A549 (cell line): Measurements from ENCODE around the gene APEX1. TPM values are rescaled to one million over a fixed set of nuclear protein-coding genes. Genes with fewer than 3 reads are reported as not detected.

Experiments used
- ATAC-seq, 2 experiments: fragments of 200-7000 bp in 1 of 2; fragments of >200 bp in 1 of 2; cut with Nextera tagmentation in 1 of 2; cut with Tn5 transposase in 1 of 2; 3 replicates each; pipeline versions ENCODE4 v1.8.0 to v1.9.1; 2018 to 2020; ENCODE audit warnings: mild to moderate bottlenecking in 1 of 2, moderate library complexity in 1 of 2
- CTCF ChIA-PET: fragments of 300-600 bp; sonication (Branson Sonifier 250); formaldehyde crosslinking; extraction: SDS; loops from one replicate; lab custom pipeline; 2021; ENCODE audit warnings: antibody characterized with exemption, inconsistent platforms; lab: Yijun Ruan, JAX
- POLR2A ChIA-PET: fragments of 350-600 bp; formaldehyde crosslinking; extraction: SDS; loops from one replicate; lab custom pipeline; 2021; ENCODE audit warnings: antibody characterized with exemption, inconsistent platforms; lab: Yijun Ruan, JAX
- DNase-seq, 2 experiments: peaks; one replicate each; pipeline versions ENCODE4 v3.0.0 to v3.0.0-alpha.2; 2011 to 2016; ENCODE audit warnings: low read depth in 1 of 2, low spot score in 1 of 2
- FAIRE-seq: peaks from 2 replicates; lab custom pipeline; 2011; peaks lifted over from hg19 to GRCh38; lab: Jason Lieb, UNC
- H3K27ac ChIP-seq, 2 experiments: fragments of >200 bp; sonication (Bioruptor Twin); formaldehyde crosslinking; 3 replicates each; pipeline ENCODE4 v1.5.1; 2016 to 2017
- H3K4me1 ChIP-seq: fragments of >200 bp; sonication (Bioruptor Twin); formaldehyde crosslinking; 3 replicates; pipeline ENCODE4 v1.6.1; 2016
- H3K4me2 ChIP-seq: fragments of >200 bp; sonication (Bioruptor Twin); formaldehyde crosslinking; 3 replicates; pipeline ENCODE4 v1.6.1; 2016
- H3K4me3 ChIP-seq: fragments of >200 bp; sonication (Bioruptor Twin); formaldehyde crosslinking; 3 replicates; pipeline ENCODE4 v1.5.1; 2016
- H3K9me3 ChIP-seq: fragments of >200 bp; sonication (Bioruptor Twin); formaldehyde crosslinking; 3 replicates; pipeline ENCODE4 v1.6.1; 2016
- BHLHE40 ChIP-seq: IDR thresholded peaks from 2 replicates; pipeline ENCODE4 v1.6.1; 2012; ENCODE audit warnings: low read depth, low read length, inconsistent platforms
- CEBPB ChIP-seq, 2 experiments: fragments of >200 bp in 1 of 2; sonication (Bioruptor Twin) in 1 of 2; formaldehyde crosslinking in 1 of 2; IDR thresholded peaks; 2 replicates each; pipeline ENCODE4 v1.6.1; 2012 to 2016
- CHD2 ChIP-seq: fragments of 150-350 bp; IDR thresholded peaks from 2 replicates; pipeline ENCODE4 v1.6.1; 2014; ENCODE audit warnings: low read length; ENCODE audit not compliant: partially characterized antibody
- CHD4 ChIP-seq: fragments of 200-600 bp; sonication (generic); IDR thresholded peaks from 2 replicates; pipeline ENCODE4 v1.6.1; 2016; ENCODE audit warnings: antibody characterized with exemption, mild to moderate bottlenecking, borderline replicate concordance
- EHF ChIP-seq: fragments of 250-450 bp; sonication (Bioruptor Pico); IDR thresholded peaks from 2 replicates; pipeline ENCODE4 v1.5.0; 2020; ENCODE audit warnings: mild to moderate bottlenecking
- EHMT2 ChIP-seq: fragments of 200-600 bp; sonication (generic); IDR thresholded peaks from 2 replicates; pipeline ENCODE4 v1.6.1; 2016; ENCODE audit warnings: antibody characterized with exemption, low read depth, mild to moderate bottlenecking, moderate library complexity
- EP300 ChIP-seq, 2 experiments: fragments of >200 bp; sonication (Bioruptor Twin); formaldehyde crosslinking; IDR thresholded peaks; 2 replicates in 1 of 2; 3 replicates in 1 of 2; pipeline ENCODE4 v1.6.1; 2016 to 2017
- ESRRA ChIP-seq: fragments of 150-350 bp; IDR thresholded peaks from 2 replicates; pipeline ENCODE4 v1.6.1; 2014; ENCODE audit warnings: mild to moderate bottlenecking, low read length, borderline replicate concordance
- FOSB ChIP-seq: fragments of 250-450 bp; sonication (Bioruptor Pico); IDR thresholded peaks from 2 replicates; pipeline ENCODE4 v1.5.0; 2020; ENCODE audit warnings: mild to moderate bottlenecking, moderate library complexity
- FOXS1 ChIP-seq: fragments of 250-450 bp; sonication (Bioruptor Pico); IDR thresholded peaks from 2 replicates; pipeline ENCODE4 v1.5.0; 2020; ENCODE audit warnings: mild to moderate bottlenecking, moderate library complexity
- HDAC2 ChIP-seq: fragments of 200-600 bp; sonication (generic); IDR thresholded peaks from 2 replicates; pipeline ENCODE4 v1.6.1; 2016
- HOXB5 ChIP-seq: fragments of 250-450 bp; sonication (Bioruptor Pico); IDR thresholded peaks from 2 replicates; pipeline ENCODE4 v1.5.0; 2020; ENCODE audit warnings: mild to moderate bottlenecking, moderate library complexity
- KDM1A ChIP-seq: fragments of 200-600 bp; sonication (generic); IDR thresholded peaks from 2 replicates; pipeline ENCODE4 v1.6.1; 2016; ENCODE audit warnings: low read depth, mild to moderate bottlenecking
- MAFK ChIP-seq: fragments of 450-650 bp; IDR thresholded peaks from 2 replicates; pipeline ENCODE4 v1.6.1; 2014; ENCODE audit not compliant: partially characterized antibody
- MYC ChIP-seq: IDR thresholded peaks from 2 replicates; pipeline ENCODE4 v1.6.1; 2012; ENCODE audit warnings: mild to moderate bottlenecking, inconsistent platforms, low read length, improper control_type of control experiment, borderline replicate concordance
- NFE2L2 ChIP-seq: fragments of 150-350 bp; conservative IDR thresholded peaks from 2 replicates; pipeline ENCODE4 v1.6.1; 2014; ENCODE audit warnings: low read length
- NPAS2 ChIP-seq: fragments of 250-450 bp; sonication (Bioruptor Pico); IDR thresholded peaks from 2 replicates; pipeline ENCODE4 v1.8.0; 2022; ENCODE audit warnings: mild to moderate bottlenecking, moderate library complexity, borderline replicate concordance
- NR3C1 ChIP-seq: fragments of >200 bp; sonication (Bioruptor Twin); formaldehyde crosslinking; IDR thresholded peaks from 3 replicates; pipeline ENCODE4 v1.6.1; 2017
- PHF8 ChIP-seq: fragments of 200-600 bp; sonication (generic); IDR thresholded peaks from 2 replicates; pipeline ENCODE4 v1.6.1; 2016; ENCODE audit warnings: low read depth, mild to moderate bottlenecking, antibody characterized with exemption, moderate library complexity, borderline replicate concordance
- POLR2A ChIP-seq: IDR thresholded peaks from 2 replicates; pipeline ENCODE4 v1.6.1; 2012; ENCODE audit warnings: mild to moderate bottlenecking, low read length
- TFCP2L1 ChIP-seq: fragments of 250-450 bp; sonication (Bioruptor Pico); IDR thresholded peaks from 2 replicates; pipeline ENCODE4 v1.5.0; 2021; ENCODE audit warnings: mild to moderate bottlenecking
- WGBS: methylation state at CpG from one replicate; pipeline ENCODE4 v1.1.6; 2017; ENCODE audit errors: missing lambda C conversion rate; 5-methylcytosine and 5-hydroxymethylcytosine counted together
- polyA plus RNA-seq, 4 experiments: library from polyadenylated mRNA; depleted of rRNA in 3 of 4; stranded (reverse); fragments of >200 nt; fragmentation: RNase III in 1 of 4; extraction: RNeasy Plus Mini Kit Qiagen cat#74134 plus additional on column Dnase treatment in 1 of 4; gene quantifications; 2 replicates in 3 of 4; 3 replicates in 1 of 4; pipeline ENCODE4 v1.2.3, GENCODE V29; 2011 to 2017
- TF ChIP-seq, protein P1 (sequence below): fragments of >200 bp; sonication (Bioruptor Twin); formaldehyde crosslinking; IDR thresholded peaks from 2 replicates; pipeline ENCODE4 v1.6.1; 2016
- TF ChIP-seq, protein P2 (sequence below): fragments of >200 bp; sonication (Bioruptor Twin); formaldehyde crosslinking; IDR thresholded peaks from 3 replicates; pipeline ENCODE4 v1.5.1; 2016
- TF ChIP-seq, protein P3 (sequence below): fragments of 450-650 bp; IDR thresholded peaks from 2 replicates; pipeline ENCODE4 v1.6.1; 2014; ENCODE audit warnings: antibody characterized with exemption
- TF ChIP-seq, protein P4 (sequence below): fragments of >200 bp; sonication (Bioruptor Twin); formaldehyde crosslinking; IDR thresholded peaks from 3 replicates; pipeline ENCODE4 v1.6.1; 2016
- TF ChIP-seq, protein P5 (sequence below): fragments of 200-600 bp; sonication (generic); IDR thresholded peaks from 2 replicates; pipeline ENCODE4 v1.6.1; 2016; ENCODE audit warnings: antibody characterized with exemption, mild to moderate bottlenecking, moderate library complexity
- TF ChIP-seq, protein P6 (sequence below): IDR thresholded peaks from 2 replicates; pipeline ENCODE4 v1.6.1; 2012

APEX1 gene
- polyA plus RNA-seq, 2 of the 4 experiments (the other 2 are of a cell fraction), result 312 to 324 TPM

DNA sequence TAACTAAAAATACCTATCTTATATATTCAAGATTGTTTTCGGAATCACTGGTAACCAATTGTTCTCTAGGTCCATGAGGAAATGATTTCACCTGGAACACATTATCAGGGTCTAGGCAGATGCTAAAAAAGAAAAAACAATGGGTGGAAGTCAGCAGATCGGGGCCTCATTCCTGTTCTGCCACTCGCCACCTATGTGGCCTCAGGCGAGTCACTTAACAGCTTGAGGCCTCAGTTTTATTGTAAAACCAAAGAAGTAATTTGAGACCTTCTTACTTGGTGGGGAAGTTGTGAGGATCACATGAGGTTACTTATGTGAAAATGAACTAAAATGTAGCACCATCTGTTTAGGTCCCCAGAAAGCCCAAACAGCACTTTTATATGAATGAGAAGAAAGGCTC lies 44.1 kb downstream of the APEX1 start:
- POLR2A ChIA-PET, result interaction anchor here (0.6 kb wide), 2 partner anchors 37 to 156 kb away, joined by 3 to 8 read pairs; no protein-coding TSS in a partner anchor
- no peak overlapping the region for H3K4me2 ChIP-seq
- no peak for ATAC-seq

DNA sequence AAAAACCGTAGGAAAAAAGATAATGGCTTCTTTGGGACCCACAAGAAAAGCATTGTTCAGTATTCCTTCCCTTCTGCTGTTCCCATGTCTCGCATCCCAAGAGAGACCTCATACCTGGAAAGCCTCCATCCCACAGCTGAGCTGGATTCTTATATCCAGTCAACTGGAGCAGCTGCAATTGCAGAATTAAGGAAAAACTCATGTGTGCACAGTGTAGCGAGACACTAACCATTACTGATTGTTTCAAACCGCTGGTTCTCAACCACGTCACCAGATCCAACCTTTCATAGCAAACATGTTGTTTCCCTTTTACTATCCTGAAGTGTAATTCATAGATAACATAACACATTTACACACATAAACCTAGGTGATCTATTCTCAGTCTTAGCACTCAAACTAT lies 44.9 kb downstream of the APEX1 start:
- TF ChIP-seq EHMT2, result no peak
- TF ChIP-seq, protein P1, sequence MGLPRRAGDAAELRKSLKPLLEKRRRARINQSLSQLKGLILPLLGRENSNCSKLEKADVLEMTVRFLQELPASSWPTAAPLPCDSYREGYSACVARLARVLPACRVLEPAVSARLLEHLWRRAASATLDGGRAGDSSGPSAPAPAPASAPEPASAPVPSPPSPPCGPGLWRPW, result no peak
- TF ChIP-seq, protein P2, sequence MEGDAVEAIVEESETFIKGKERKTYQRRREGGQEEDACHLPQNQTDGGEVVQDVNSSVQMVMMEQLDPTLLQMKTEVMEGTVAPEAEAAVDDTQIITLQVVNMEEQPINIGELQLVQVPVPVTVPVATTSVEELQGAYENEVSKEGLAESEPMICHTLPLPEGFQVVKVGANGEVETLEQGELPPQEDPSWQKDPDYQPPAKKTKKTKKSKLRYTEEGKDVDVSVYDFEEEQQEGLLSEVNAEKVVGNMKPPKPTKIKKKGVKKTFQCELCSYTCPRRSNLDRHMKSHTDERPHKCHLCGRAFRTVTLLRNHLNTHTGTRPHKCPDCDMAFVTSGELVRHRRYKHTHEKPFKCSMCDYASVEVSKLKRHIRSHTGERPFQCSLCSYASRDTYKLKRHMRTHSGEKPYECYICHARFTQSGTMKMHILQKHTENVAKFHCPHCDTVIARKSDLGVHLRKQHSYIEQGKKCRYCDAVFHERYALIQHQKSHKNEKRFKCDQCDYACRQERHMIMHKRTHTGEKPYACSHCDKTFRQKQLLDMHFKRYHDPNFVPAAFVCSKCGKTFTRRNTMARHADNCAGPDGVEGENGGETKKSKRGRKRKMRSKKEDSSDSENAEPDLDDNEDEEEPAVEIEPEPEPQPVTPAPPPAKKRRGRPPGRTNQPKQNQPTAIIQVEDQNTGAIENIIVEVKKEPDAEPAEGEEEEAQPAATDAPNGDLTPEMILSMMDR, result no peak
- TF ChIP-seq, protein P3, sequence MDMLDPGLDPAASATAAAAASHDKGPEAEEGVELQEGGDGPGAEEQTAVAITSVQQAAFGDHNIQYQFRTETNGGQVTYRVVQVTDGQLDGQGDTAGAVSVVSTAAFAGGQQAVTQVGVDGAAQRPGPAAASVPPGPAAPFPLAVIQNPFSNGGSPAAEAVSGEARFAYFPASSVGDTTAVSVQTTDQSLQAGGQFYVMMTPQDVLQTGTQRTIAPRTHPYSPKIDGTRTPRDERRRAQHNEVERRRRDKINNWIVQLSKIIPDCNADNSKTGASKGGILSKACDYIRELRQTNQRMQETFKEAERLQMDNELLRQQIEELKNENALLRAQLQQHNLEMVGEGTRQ, result no peak
- no peak for TF ChIP-seq ESRRA
- no peak for TF ChIP-seq BHLHE40
- TF ChIP-seq HDAC2, result no peak
- no peak for TF ChIP-seq NFE2L2
- TF ChIP-seq, protein P4, sequence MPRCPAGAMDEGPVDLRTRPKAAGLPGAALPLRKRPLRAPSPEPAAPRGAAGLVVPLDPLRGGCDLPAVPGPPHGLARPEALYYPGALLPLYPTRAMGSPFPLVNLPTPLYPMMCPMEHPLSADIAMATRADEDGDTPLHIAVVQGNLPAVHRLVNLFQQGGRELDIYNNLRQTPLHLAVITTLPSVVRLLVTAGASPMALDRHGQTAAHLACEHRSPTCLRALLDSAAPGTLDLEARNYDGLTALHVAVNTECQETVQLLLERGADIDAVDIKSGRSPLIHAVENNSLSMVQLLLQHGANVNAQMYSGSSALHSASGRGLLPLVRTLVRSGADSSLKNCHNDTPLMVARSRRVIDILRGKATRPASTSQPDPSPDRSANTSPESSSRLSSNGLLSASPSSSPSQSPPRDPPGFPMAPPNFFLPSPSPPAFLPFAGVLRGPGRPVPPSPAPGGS, result no peak
- TF ChIP-seq MAFK, result no peak
- TF ChIP-seq POLR2A, result no peak
- TF ChIP-seq MYC, result no peak
- TF ChIP-seq CEBPB (IDR thresholded peaks at IDR 0.05), result no peak
- no peak for TF ChIP-seq HOXB5
- TF ChIP-seq CHD4, result no peak

More for the DNA sequence above, 44.1 kb downstream of the APEX1 start:
- Histone ChIP-seq H3K4me1 (peaks cover 8% of the 10 kb centered on the region), H3K9me3 (no peaks in the 10 kb centered on the region), H3K4me3 (no peak overlapping the region), H3K27ac (no peak overlapping the region)
- CTCF ChIA-PET, result interaction anchor here (0.6 to 1.4 kb wide), 2 partner anchors 11 to 24 kb away, joined by 3 read pairs; no protein-coding TSS in a partner anchor
- FAIRE-seq, result no peak
- TF ChIP-seq NPAS2 (CRISPR knock-in tag) (no peak), CHD2 (no peak), KDM1A (no peak), FOXS1 (CRISPR knock-in tag) (no peak), NR3C1 (no peak), HOXB5 (no peak), EP300 (IDR thresholded peaks at IDR 0.05) (no peak), FOSB (CRISPR knock-in tag) (no peak), PHF8 (no peak), TFCP2L1 (CRISPR knock-in tag) (no peak), EHF (CRISPR knock-in tag) (no peak)
- TF ChIP-seq, protein P5, sequence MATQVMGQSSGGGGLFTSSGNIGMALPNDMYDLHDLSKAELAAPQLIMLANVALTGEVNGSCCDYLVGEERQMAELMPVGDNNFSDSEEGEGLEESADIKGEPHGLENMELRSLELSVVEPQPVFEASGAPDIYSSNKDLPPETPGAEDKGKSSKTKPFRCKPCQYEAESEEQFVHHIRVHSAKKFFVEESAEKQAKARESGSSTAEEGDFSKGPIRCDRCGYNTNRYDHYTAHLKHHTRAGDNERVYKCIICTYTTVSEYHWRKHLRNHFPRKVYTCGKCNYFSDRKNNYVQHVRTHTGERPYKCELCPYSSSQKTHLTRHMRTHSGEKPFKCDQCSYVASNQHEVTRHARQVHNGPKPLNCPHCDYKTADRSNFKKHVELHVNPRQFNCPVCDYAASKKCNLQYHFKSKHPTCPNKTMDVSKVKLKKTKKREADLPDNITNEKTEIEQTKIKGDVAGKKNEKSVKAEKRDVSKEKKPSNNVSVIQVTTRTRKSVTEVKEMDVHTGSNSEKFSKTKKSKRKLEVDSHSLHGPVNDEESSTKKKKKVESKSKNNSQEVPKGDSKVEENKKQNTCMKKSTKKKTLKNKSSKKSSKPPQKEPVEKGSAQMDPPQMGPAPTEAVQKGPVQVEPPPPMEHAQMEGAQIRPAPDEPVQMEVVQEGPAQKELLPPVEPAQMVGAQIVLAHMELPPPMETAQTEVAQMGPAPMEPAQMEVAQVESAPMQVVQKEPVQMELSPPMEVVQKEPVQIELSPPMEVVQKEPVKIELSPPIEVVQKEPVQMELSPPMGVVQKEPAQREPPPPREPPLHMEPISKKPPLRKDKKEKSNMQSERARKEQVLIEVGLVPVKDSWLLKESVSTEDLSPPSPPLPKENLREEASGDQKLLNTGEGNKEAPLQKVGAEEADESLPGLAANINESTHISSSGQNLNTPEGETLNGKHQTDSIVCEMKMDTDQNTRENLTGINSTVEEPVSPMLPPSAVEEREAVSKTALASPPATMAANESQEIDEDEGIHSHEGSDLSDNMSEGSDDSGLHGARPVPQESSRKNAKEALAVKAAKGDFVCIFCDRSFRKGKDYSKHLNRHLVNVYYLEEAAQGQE, result no peak
- TF ChIP-seq, protein P1, result no peak
- TF ChIP-seq, protein P3, result no peak
- TF ChIP-seq, protein P6, sequence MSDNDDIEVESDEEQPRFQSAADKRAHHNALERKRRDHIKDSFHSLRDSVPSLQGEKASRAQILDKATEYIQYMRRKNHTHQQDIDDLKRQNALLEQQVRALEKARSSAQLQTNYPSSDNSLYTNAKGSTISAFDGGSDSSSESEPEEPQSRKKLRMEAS, result no peak
- TF ChIP-seq, protein P4, result no peak
- 85% methylated on average over 4 of the region's 4 CpGs for WGBS
- no peak for DNase-seq

More for the DNA sequence above, 44.9 kb downstream of the APEX1 start:
- CTCF ChIA-PET, result interaction anchor here (1.4 kb wide), 1 partner anchor 10 kb away, joined by 3 read pairs; no protein-coding TSS in a partner anchor
- DNase-seq (no peak), ATAC-seq (no peak), FAIRE-seq (no peak)
- Histone ChIP-seq H3K4me2 (no peak overlapping the region), H3K4me3 (no peak overlapping the region), H3K9me3 (no peaks in the 10 kb centered on the region), H3K4me1 (peaks cover 8% of the 10 kb centered on the region), H3K27ac (no peak overlapping the region)
- POLR2A ChIA-PET, result no interaction called here
- 88% methylated on average over 5 of the region's 5 CpGs for WGBS
